NT2/D1 (cell line): ENCODE results near the gene UTP14C.
"Not testable (repeated sequence)": the region's sequence is repeated elsewhere in the genome, so short reads cannot be mapped to it uniquely, and the experiment has no call there.

Experiments used
- SUZ12 ChIP-seq: IDR thresholded peaks from 2 replicates; pipeline ENCODE4 v1.6.1; 2011; ENCODE audit not compliant: insufficient read length, insufficient read depth; ENCODE audit errors: extremely low read depth
- YY1 ChIP-seq: IDR thresholded peaks from 2 replicates; pipeline ENCODE4 v1.6.1; 2011; ENCODE audit not compliant: insufficient read length, insufficient read depth
- ZNF274 ChIP-seq: IDR thresholded peaks from 2 replicates; pipeline ENCODE4 v1.6.1; 2011; ENCODE audit warnings: mild to moderate bottlenecking, low read depth, low read length

GRCh38 chr13:51984904-51985303 lies 39.6 kb upstream of the UTP14C start:
- TF ChIP-seq YY1, ZNF274, SUZ12: not testable (repeated sequence)
